ENCODE results near the gene PI4KA. TPM values are rescaled to one million over a fixed set of nuclear protein-coding genes. Genes with fewer than 3 reads are reported as not detected.

PI4KA gene
- total RNA-seq, 2 experiments from 2014 or later = 46.9 to 95.7 TPM

DNA sequence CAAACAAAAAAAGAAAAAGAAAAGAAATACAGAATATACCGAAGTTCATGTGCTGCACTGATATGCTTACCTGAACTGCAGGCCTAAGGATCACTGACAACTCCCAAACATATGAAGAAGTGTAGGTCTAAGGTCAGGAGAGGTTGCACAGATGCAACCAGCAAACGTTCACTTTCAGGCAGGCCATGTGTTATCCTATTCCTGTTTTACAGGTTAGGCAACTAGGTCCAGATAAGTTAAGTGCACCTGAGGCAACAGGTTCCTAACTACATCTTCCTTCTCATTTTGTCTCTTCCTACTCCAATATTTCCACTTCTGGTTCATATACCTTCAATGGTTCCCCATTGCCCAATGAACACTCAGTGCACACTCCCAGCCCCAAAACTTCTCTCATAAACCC lies 15.1 kb downstream of the PI4KA start:
- Histone ChIP-seq H3K4me2 (ENCODE audit: low read length) (no peak overlapping the region), H3K36me3 (ENCODE audit: insufficient read depth, low read length) (no peaks in the 10 kb centered on the region), H3K79me2 (ENCODE audit: insufficient read depth, low read depth, low read length) (peaks cover 48% of the 10 kb centered on the region; the same call in 1 of the 2 replicates), H3K9me2 (ENCODE audit: insufficient read depth, low read length) (no peaks in the 10 kb centered on the region), H3K9me3 (ENCODE audit: low read length) (no peaks in the 10 kb centered on the region), H3K4me1 (ENCODE audit: insufficient read depth, low read length, poor library complexity, severe bottlenecking) (no peaks in the 10 kb centered on the region), H2AFZ (ENCODE audit: low read length) (no peak overlapping the region), H3K27ac (ENCODE audit: low read depth, low read length, poor library complexity, severe bottlenecking) (no peak overlapping the region), H3K4me3 (ENCODE audit: low read depth, low read length, poor library complexity, severe bottlenecking) (no peak overlapping the region), H4K20me1 (ENCODE audit: insufficient read depth, low read length) (peaks cover 18% of the 10 kb centered on the region; the same call in 1 of the 2 replicates)
- intact Hi-C loops (cut with micrococcal nuclease; ENCODE audit: unreplicated experiment) = no loop called here
- POLR2A ChIA-PET = no interaction called here
- BruUV-seq (replicated peaks) = no TSS peak
- TF ChIP-seq EZH2phosphoT487 (IDR thresholded peaks at IDR 0.05; ENCODE audit: borderline replicate concordance, low read depth, low read length) = no peak
- TF ChIP-seq, protein P1, sequence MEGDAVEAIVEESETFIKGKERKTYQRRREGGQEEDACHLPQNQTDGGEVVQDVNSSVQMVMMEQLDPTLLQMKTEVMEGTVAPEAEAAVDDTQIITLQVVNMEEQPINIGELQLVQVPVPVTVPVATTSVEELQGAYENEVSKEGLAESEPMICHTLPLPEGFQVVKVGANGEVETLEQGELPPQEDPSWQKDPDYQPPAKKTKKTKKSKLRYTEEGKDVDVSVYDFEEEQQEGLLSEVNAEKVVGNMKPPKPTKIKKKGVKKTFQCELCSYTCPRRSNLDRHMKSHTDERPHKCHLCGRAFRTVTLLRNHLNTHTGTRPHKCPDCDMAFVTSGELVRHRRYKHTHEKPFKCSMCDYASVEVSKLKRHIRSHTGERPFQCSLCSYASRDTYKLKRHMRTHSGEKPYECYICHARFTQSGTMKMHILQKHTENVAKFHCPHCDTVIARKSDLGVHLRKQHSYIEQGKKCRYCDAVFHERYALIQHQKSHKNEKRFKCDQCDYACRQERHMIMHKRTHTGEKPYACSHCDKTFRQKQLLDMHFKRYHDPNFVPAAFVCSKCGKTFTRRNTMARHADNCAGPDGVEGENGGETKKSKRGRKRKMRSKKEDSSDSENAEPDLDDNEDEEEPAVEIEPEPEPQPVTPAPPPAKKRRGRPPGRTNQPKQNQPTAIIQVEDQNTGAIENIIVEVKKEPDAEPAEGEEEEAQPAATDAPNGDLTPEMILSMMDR (conservative IDR thresholded peaks at IDR 0.05; ENCODE audit: low read length) = no peak
- no peak for DNase-seq (ENCODE audit: low spot score)
- CTCF ChIA-PET (ENCODE audit: unreplicated experiment) = no interaction called here

DNA sequence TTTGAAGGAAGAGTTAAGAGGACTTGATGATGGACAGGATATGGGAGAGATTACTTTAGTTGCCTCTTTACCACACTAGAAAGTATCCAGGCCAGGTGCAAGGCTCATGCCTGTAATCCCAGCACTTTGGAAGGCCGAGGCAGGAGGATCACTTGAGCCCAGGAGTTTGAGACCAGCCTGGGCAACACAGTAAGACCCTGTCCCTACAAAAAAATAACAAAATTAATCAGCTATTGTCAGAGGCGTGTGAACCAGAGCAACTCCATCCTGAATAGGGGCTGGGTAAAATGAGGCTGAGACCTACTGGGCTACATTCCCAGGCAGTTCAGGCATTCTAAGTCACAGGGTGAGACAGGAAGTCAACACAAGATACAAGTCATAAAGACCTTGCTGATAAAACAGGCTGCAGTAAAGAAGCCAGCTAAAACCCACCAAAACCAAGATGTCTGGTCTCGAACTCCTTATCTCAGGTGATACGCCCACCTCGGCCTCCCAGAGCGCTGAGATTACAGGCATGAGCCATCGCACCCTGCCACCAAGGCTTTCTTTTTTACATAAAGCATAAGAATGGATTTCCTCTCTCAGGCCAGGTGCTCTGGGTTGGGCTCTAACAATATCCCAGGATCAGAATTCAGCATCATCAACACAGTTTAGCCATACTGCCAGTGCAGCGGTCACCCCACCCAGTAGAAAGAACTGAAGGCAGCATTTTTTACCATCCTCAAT lies 17.8 kb downstream of the PI4KA start:
- Histone ChIP-seq H4K20me1 (ENCODE audit: insufficient read depth, low read length) (peaks cover 18% of the 10 kb centered on the region; the same call in 1 of the 2 replicates), H3K9me3 (ENCODE audit: low read length) (no peaks in the 10 kb centered on the region), H3K36me3 (ENCODE audit: insufficient read depth, low read length) (no peaks in the 10 kb centered on the region; the same call in 1 of the 2 replicates), H3K4me2 (ENCODE audit: low read length) (no peak overlapping the region), H3K27ac (ENCODE audit: low read depth, low read length, poor library complexity, severe bottlenecking) (no peak overlapping the region), H2AFZ (ENCODE audit: low read length) (no peak overlapping the region), H3K9me2 (ENCODE audit: insufficient read depth, low read length) (no peaks in the 10 kb centered on the region), H3K4me1 (ENCODE audit: insufficient read depth, low read length, poor library complexity, severe bottlenecking) (peaks cover 8% of the 10 kb centered on the region), H3K79me2 (ENCODE audit: insufficient read depth, low read depth, low read length) (peaks cover 42% of the 10 kb centered on the region; the same call in 1 of the 2 replicates), H3K4me3 (ENCODE audit: low read depth, low read length, poor library complexity, severe bottlenecking) (no peak overlapping the region)
- DNase-seq (ENCODE audit: low spot score) = no peak
- no TSS peak for BruUV-seq (replicated peaks)
- TF ChIP-seq EZH2phosphoT487 (IDR thresholded peaks at IDR 0.05; ENCODE audit: borderline replicate concordance, low read depth, low read length) = no peak
- TF ChIP-seq, protein P1 (conservative IDR thresholded peaks at IDR 0.05; ENCODE audit: low read length) = no peak
- CTCF ChIA-PET (ENCODE audit: unreplicated experiment) = no interaction called here
- intact Hi-C loops (cut with micrococcal nuclease; ENCODE audit: unreplicated experiment) = no loop called here
- POLR2A ChIA-PET = no interaction called here

Data from OCI-LY7 (cell line).